Body of pancreas (tissue), 4 donors: ENCODE measurements around the gene CRACR2A. TPM values are rescaled to one million over a fixed set of nuclear protein-coding genes. Genes with fewer than 3 reads are reported as not detected.

Experiments
- ATAC-seq: fragments of 150-250 bp; one replicate; pipeline ENCODE4 v1.9.1; 2016
- DNase-seq, 4 donors: peaks; one replicate each; pipeline ENCODE4 v3.0.0-alpha.2; 2019
- H3K27ac ChIP-seq, 4 donors: fragments of 200-600 bp; sonication (generic); 1 replicate in 3 of 4; 2 replicates in 1 of 4; pipeline versions ENCODE4 v1.5.1 to v1.6.1; 2016 to 2019; ENCODE audit warnings: mild to moderate bottlenecking in 1 of 4, mixed read lengths in 1 of 4, moderate library complexity in 1 of 4
- H3K27me3 ChIP-seq, 2 donors: fragments of 200-600 bp; sonication (generic); one replicate each; pipeline ENCODE4 v1.6.0; 2016; ENCODE audit warnings: mild to moderate bottlenecking in 1 of 2
- H3K36me3 ChIP-seq, 2 donors: fragments of 200-600 bp; sonication (generic); replicated peaks in 1 of 2; 2 replicates each; pipeline ENCODE4 v1.5.1; 2016; ENCODE audit warnings: low read depth in 2 of 2; ENCODE audit not compliant: insufficient read depth in 1 of 2
- H3K4me1 ChIP-seq: fragments of 200-600 bp; sonication (generic); one replicate; pipeline ENCODE4 v1.6.0; 2016
- H3K4me3 ChIP-seq, 2 donors: fragments of 200-600 bp; sonication (generic); 1 replicate in 1 of 2; 2 replicates in 1 of 2; pipeline ENCODE4 v1.5.1; 2016 to 2019
- H3K9me3 ChIP-seq, 3 donors: fragments of 200-600 bp; sonication (generic); 1 replicate in 2 of 3; 2 replicates in 1 of 3; pipeline ENCODE4 v1.5.1; 2016
- POLR2A ChIP-seq, 3 donors: fragments of 450-650 bp; IDR thresholded peaks; one replicate each; pipeline ENCODE4 v1.6.1; 2016; ENCODE audit warnings: antibody characterized with exemption in 3 of 3, mild to moderate bottlenecking in 2 of 3
- WGBS, 2 donors: methylation state at CpG; one replicate each; pipeline ENCODE4 v1.1.5; 2017; 5-methylcytosine and 5-hydroxymethylcytosine counted together
- intact Hi-C: fragments of 100-400 bp; cut with DNase I; formaldehyde crosslinking; loops from one replicate; pipeline ENCODE4 v1.15.1; 2023
- total RNA-seq, 2 donors: library from RNA; depleted of rRNA; stranded (reverse); fragments of >200 nt; gene quantifications; one replicate each; pipeline ENCODE4 v1.1.0, GENCODE V29; 2016
- TF ChIP-seq, protein P1 (sequence below), 7 experiments: fragments of 450-650 bp in 4 of 7; fragments of 200-600 bp in 3 of 7; sonication (generic) in 3 of 7; IDR thresholded peaks; one replicate each; pipeline ENCODE4 v1.5.1; 2016 to 2019; ENCODE audit warnings: antibody characterized with exemption in 7 of 7

Gene CRACR2A
- total RNA-seq, 2 donors from 2014 or later: 7.0 to 13.8 TPM

DNA sequence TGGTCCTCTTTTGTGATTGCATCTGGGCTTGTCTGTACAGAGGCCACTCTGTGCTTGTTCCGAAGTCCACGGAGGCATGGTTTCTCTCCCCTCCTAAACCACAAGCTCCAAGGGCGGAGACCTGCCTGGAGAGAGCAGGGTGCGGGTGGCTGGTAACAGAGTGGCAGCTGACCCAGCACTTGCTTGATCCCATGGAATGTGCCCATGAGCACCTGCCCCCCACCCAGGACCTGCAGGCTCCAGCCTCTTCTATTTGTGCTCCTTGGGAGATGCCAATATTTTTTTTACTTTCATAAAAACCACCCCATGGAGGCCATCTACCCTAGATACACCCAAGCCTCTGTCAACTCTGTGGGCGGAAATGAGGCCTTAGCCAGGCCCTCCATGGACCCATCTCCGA, 157.2 kb downstream of the CRACR2A start:
- Histone ChIP-seq H3K4me1 (peaks cover 4% of the 10 kb centered on the region), H3K4me3 (no peak overlapping the region), H3K27ac (no peak overlapping the region), H3K27me3 (no peaks in the 10 kb centered on the region), H3K36me3 (no peaks in the 10 kb centered on the region), H3K9me3 (no peaks in the 10 kb centered on the region)
- no peak for TF ChIP-seq POLR2A (IDR thresholded peaks at IDR 0.05)
- TF ChIP-seq, protein P1, sequence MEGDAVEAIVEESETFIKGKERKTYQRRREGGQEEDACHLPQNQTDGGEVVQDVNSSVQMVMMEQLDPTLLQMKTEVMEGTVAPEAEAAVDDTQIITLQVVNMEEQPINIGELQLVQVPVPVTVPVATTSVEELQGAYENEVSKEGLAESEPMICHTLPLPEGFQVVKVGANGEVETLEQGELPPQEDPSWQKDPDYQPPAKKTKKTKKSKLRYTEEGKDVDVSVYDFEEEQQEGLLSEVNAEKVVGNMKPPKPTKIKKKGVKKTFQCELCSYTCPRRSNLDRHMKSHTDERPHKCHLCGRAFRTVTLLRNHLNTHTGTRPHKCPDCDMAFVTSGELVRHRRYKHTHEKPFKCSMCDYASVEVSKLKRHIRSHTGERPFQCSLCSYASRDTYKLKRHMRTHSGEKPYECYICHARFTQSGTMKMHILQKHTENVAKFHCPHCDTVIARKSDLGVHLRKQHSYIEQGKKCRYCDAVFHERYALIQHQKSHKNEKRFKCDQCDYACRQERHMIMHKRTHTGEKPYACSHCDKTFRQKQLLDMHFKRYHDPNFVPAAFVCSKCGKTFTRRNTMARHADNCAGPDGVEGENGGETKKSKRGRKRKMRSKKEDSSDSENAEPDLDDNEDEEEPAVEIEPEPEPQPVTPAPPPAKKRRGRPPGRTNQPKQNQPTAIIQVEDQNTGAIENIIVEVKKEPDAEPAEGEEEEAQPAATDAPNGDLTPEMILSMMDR (IDR thresholded peaks at IDR 0.05): no peak
- intact Hi-C loops: no loop called here
- no peak for DNase-seq
- no peak for ATAC-seq
- 95 to 99% methylated on average over 6 of the region's 6 CpGs for WGBS, 2 donors

- Histone ChIP-seq H3K4me1 (peaks cover 4% of the 10 kb centered on the region), H3K27ac (no peak overlapping the region), H3K27me3 (no peaks in the 10 kb centered on the region), H3K4me3 (no peak overlapping the region), H3K36me3 (no peaks in the 10 kb centered on the region), H3K9me3 (no peaks in the 10 kb centered on the region)
- no peak for TF ChIP-seq POLR2A (IDR thresholded peaks at IDR 0.05)
- TF ChIP-seq, protein P1 (IDR thresholded peaks at IDR 0.05): no peak
- WGBS, 2 donors: 85 to 95% methylated on average over 2 of the region's 2 CpGs
- ATAC-seq (no peak), DNase-seq (no peak)
- intact Hi-C loops: no loop called here
These were observed 157.9 kb downstream of the CRACR2A start for GRCh38 chr12:3594966-3595365.

GRCh38 chr12:3593906-3594483, 158.9 kb downstream of the CRACR2A start:
- Histone ChIP-seq H3K27me3 (no peaks in the 10 kb centered on the region), H3K9me3 (no peaks in the 10 kb centered on the region), H3K36me3 (no peaks in the 10 kb centered on the region), H3K27ac (no peak overlapping the region), H3K4me1 (peaks cover 4% of the 10 kb centered on the region), H3K4me3 (no peak overlapping the region)
- 91 to 93% methylated on average over 9 of the region's 9 CpGs for WGBS, 2 donors
- intact Hi-C loops: no loop called here
- TF ChIP-seq POLR2A (IDR thresholded peaks at IDR 0.05): no peak
- TF ChIP-seq, protein P1 (IDR thresholded peaks at IDR 0.05): no peak
- no peak for ATAC-seq
- DNase-seq: no peak

- DNase-seq (no peak), ATAC-seq (no peak)
- no peaks in the 10 kb centered on the region for H3K36me3 ChIP-seq
- no peak overlapping the region for H3K27ac ChIP-seq
- H3K4me3 ChIP-seq: no peak overlapping the region
- TF ChIP-seq, protein P1 (IDR thresholded peaks at IDR 0.05): no peak
- no peaks in the 10 kb centered on the region for H3K27me3 ChIP-seq
- H3K9me3 ChIP-seq: no peaks in the 10 kb centered on the region
- peaks cover 4% of the 10 kb centered on the region for H3K4me1 ChIP-seq
- WGBS, 2 donors: 84 to 85% methylated on average over 30 of the region's 30 CpGs
- intact Hi-C loops: no loop called here
These were observed 159.9 kb downstream of the CRACR2A start for GRCh38 chr12:3592856-3593625.

GRCh38 chr12:3589745-3590144, 163.2 kb downstream of the CRACR2A start:
- Histone ChIP-seq H3K36me3 (no peaks in the 10 kb centered on the region), H3K9me3 (no peaks in the 10 kb centered on the region), H3K27ac (no peak overlapping the region), H3K4me1 (no peaks in the 10 kb centered on the region), H3K4me3 (no peak overlapping the region), H3K27me3 (no peaks in the 10 kb centered on the region)
- DNase-seq (no peak), ATAC-seq (no peak)
- TF ChIP-seq, protein P1 (IDR thresholded peaks at IDR 0.05): no peak
- TF ChIP-seq POLR2A (IDR thresholded peaks at IDR 0.05): no peak
- WGBS, 2 donors: 76 to 85% methylated on average over 3 of the region's 3 CpGs
- intact Hi-C loops: no loop called here
